GM12878 (cell line): Measurements from ENCODE around the gene TPK1. TPM values are rescaled to one million over a fixed set of nuclear protein-coding genes. Genes with fewer than 3 reads are reported as not detected.

ENCODE experiments used
- ATAC-seq: fragments of 200-7000 bp; cut with Tn5 transposase; 3 replicates; pipeline ENCODE4 v1.9.1; 2020; ENCODE audit warnings: mild to moderate bottlenecking, moderate library complexity
- BruUV-seq: library from RNA; stranded (reverse); fragments of 400-500 nt; replicated peaks from 2 replicates; lab custom pipeline; 2021; lab: Mats Ljungman, UMichigan
- CTCF ChIA-PET: fragments of 300-600 bp; sonication (Branson Sonifier 250); formaldehyde crosslinking; extraction: SDS; loops from one replicate; lab custom pipeline; 2021; ENCODE audit warnings: inconsistent platforms; lab: Yijun Ruan, JAX
- POLR2A ChIA-PET: fragments of 350-600 bp; formaldehyde crosslinking; extraction: SDS; loops from one replicate; lab custom pipeline; 2021; ENCODE audit warnings: inconsistent platforms; lab: Charles Lee
- RAD21 ChIA-PET: fragments of 300-600 bp; sonication (Branson Sonifier 250); formaldehyde crosslinking; loops from one replicate; lab custom pipeline; 2023; ENCODE audit warnings: antibody characterized with exemption; ENCODE audit not compliant: unreplicated experiment; lab: Charles Lee
- SMC1A ChIA-PET: fragments of 300-600 bp; sonication (Branson Sonifier 250); formaldehyde crosslinking; loops from one replicate; lab custom pipeline; 2023; ENCODE audit not compliant: unreplicated experiment, uncharacterized antibody; lab: Charles Lee
- DNase-seq: peaks from one replicate; pipeline ENCODE4 v3.0.0-alpha.2; 2011; ENCODE audit warnings: low read depth, low spot score
- FAIRE-seq: peaks from 3 replicates; lab custom pipeline; 2011; peaks lifted over from hg19 to GRCh38; lab: Jason Lieb, UNC
- H2AFZ ChIP-seq: 2 replicates; pipeline ENCODE4 v1.6.0; 2011; ENCODE audit warnings: low read depth, low read length, control low read depth; ENCODE audit not compliant: control insufficient read depth
- H3K27ac ChIP-seq: 2 replicates; pipeline ENCODE4 v1.5.1; 2011; ENCODE audit warnings: control low read depth; ENCODE audit not compliant: control insufficient read depth, insufficient read depth
- H3K27me3 ChIP-seq, 2 experiments: replicated peaks in 1 of 2; 2 replicates each; pipeline versions ENCODE4 v1.6.0 to v1.6.1; 2011; ENCODE audit warnings: low read length in 1 of 2; ENCODE audit not compliant: control insufficient read depth in 2 of 2, insufficient read depth in 2 of 2
- H3K36me3 ChIP-seq, 2 experiments: 2 replicates each; pipeline ENCODE4 v1.5.1; 2011; ENCODE audit warnings: low read length in 1 of 2; ENCODE audit not compliant: control insufficient read depth in 2 of 2, insufficient read depth in 2 of 2
- H3K4me1 ChIP-seq: 2 replicates; pipeline ENCODE4 v1.6.1; 2011; ENCODE audit warnings: mild to moderate bottlenecking, low read length, moderate library complexity, mixed read lengths; ENCODE audit not compliant: control insufficient read depth, insufficient read depth
- H3K4me2 ChIP-seq: 2 replicates; pipeline ENCODE4 v1.6.0; 2011; ENCODE audit warnings: control low read depth; ENCODE audit not compliant: control insufficient read depth, insufficient read depth
- H3K4me3 ChIP-seq: fragments of 200-600 bp; sonication (generic); 2 replicates; pipeline ENCODE4 v1.5.1; 2016
- H3K79me2 ChIP-seq: 2 replicates; pipeline ENCODE4 v1.6.0; 2011; ENCODE audit warnings: low read length; ENCODE audit not compliant: control insufficient read depth, insufficient read depth
- H3K9ac ChIP-seq: 2 replicates; pipeline ENCODE4 v1.8.0; 2011; ENCODE audit warnings: low read length, control low read depth, mixed read lengths; ENCODE audit not compliant: control insufficient read depth, insufficient read depth
- H3K9me3 ChIP-seq: replicated peaks from 3 replicates; pipeline ENCODE4 v1.5.1; 2011; ENCODE audit warnings: mild to moderate bottlenecking, low read length; ENCODE audit not compliant: control insufficient read depth, insufficient read depth
- H4K20me1 ChIP-seq: 2 replicates; pipeline ENCODE4 v1.6.0; 2011; ENCODE audit not compliant: control insufficient read depth, insufficient read depth
- ATF2 ChIP-seq: IDR thresholded peaks from 2 replicates; pipeline ENCODE4 v1.6.1; 2012; ENCODE audit warnings: low read length, inconsistent platforms
- BRCA1 ChIP-seq: IDR thresholded peaks from 2 replicates; pipeline ENCODE4 v1.6.1; 2011; ENCODE audit warnings: low read depth, low read length, improper control_type of control experiment
- DPF2 ChIP-seq: fragments of 450-650 bp; IDR thresholded peaks from 2 replicates; pipeline ENCODE4 v1.6.1; 2017; ENCODE audit warnings: mild to moderate bottlenecking
- E2F8 ChIP-seq: fragments of 450-650 bp; IDR thresholded peaks from 2 replicates; pipeline ENCODE4 v1.6.1; 2018; ENCODE audit warnings: mild to moderate bottlenecking, low read depth, moderate library complexity; ENCODE audit not compliant: partially characterized antibody
- HCFC1 ChIP-seq: fragments of 150-350 bp; IDR thresholded peaks from 2 replicates; pipeline ENCODE4 v1.6.1; 2014; ENCODE audit warnings: low read length
- HSF1 ChIP-seq: fragments of 150-350 bp; IDR thresholded peaks from 2 replicates; pipeline ENCODE4 v1.6.1; 2014; ENCODE audit warnings: mild to moderate bottlenecking, low read depth, low read length
- MYB ChIP-seq: fragments of 150-350 bp; IDR thresholded peaks from 2 replicates; pipeline ENCODE4 v1.6.1; 2014; ENCODE audit warnings: mild to moderate bottlenecking, low read depth, low read length, borderline replicate concordance
- NFYA ChIP-seq: IDR thresholded peaks from 2 replicates; pipeline ENCODE4 v1.6.1; 2011; ENCODE audit warnings: low read depth, mild to moderate bottlenecking, low read length, improper control_type of control experiment, borderline replicate concordance
- NKRF ChIP-seq: fragments of 450-650 bp; conservative IDR thresholded peaks from 2 replicates; pipeline ENCODE4 v1.6.1; 2017; ENCODE audit warnings: mild to moderate bottlenecking, moderate library complexity
- RAD51 ChIP-seq: fragments of 450-650 bp; IDR thresholded peaks from 2 replicates; pipeline ENCODE4 v1.6.1; 2016; ENCODE audit warnings: moderate library complexity, mild to moderate bottlenecking, inconsistent platforms
- SMC3 ChIP-seq: IDR thresholded peaks from 2 replicates; pipeline ENCODE4 v1.6.1; 2011; ENCODE audit warnings: low read length, improper control_type of control experiment, borderline replicate concordance
- STAT1 ChIP-seq: fragments of 450-650 bp; conservative IDR thresholded peaks from 2 replicates; pipeline ENCODE4 v1.6.1; 2014; ENCODE audit warnings: antibody characterized with exemption, mild to moderate bottlenecking
- TAF1 ChIP-seq: IDR thresholded peaks from 2 replicates; pipeline ENCODE4 v1.6.1; 2011; ENCODE audit warnings: mild to moderate bottlenecking, low read depth, low read length, borderline replicate concordance
- TCF7 ChIP-seq: IDR thresholded peaks from 2 replicates; pipeline ENCODE4 v1.6.1; 2014; ENCODE audit warnings: antibody characterized with exemption, borderline replicate concordance
- ZZZ3 ChIP-seq: IDR thresholded peaks from 2 replicates; pipeline ENCODE4 v1.6.1; 2011; ENCODE audit warnings: low read depth; ENCODE audit not compliant: control insufficient read depth, insufficient read length
- WGBS: methylation state at CpG from one replicate; pipeline ENCODE4 v1.1.6; 2016; ENCODE audit warnings: low lambda C conversion rate; ENCODE audit not compliant: insufficient replicate concordance, insufficient coverage; ENCODE audit errors: missing lambda C conversion rate; 5-methylcytosine and 5-hydroxymethylcytosine counted together
- in situ Hi-C: fragments of 300-500 bp; cut with MboI; formaldehyde crosslinking; loops from 9 replicates; pipeline ENCODE4 v1.14.3; 2018; ENCODE audit warnings: mixed read lengths
- intact Hi-C: fragments of 100-400 bp; cut with micrococcal nuclease; formaldehyde crosslinking; loops from one replicate; pipeline ENCODE4 v1.14.2; 2022; ENCODE audit not compliant: unreplicated experiment
- polyA plus RNA-seq, 11 experiments: library from polyadenylated mRNA; depleted of rRNA in 4 of 11; unstranded in 6 of 11; stranded (reverse) in 5 of 11; fragments of >200 nt; fragmentation: Nextera tagmentation in 4 of 11; fragmentation: Illumina TruSeq in 1 of 11; extraction: Ambion mirVana in 4 of 11; extraction: Trizol in 1 of 11; gene quantifications; 1 replicate in 1 of 11; 2 replicates in 10 of 11; pipeline versions ENCODE4 v1.2.1 to v1.2.3, GENCODE V29; 2011 to 2016; ENCODE audit warnings: inconsistent platforms in 2 of 11, missing spikeins in 2 of 11, low read depth in 1 of 11
- total RNA-seq, 4 experiments: library from RNA; depleted of rRNA in 3 of 4; stranded (reverse); fragments of >200 nt in 3 of 4; fragmentation: Illumina TruSeq in 1 of 4; extraction: Trizol in 1 of 4; gene quantifications; 2 replicates each; pipeline versions ENCODE4 v1.2.1 to v1.2.3, GENCODE V29; 2013 to 2021

TPK1 gene
- total and polyA plus RNA-seq, 10 of the 15 experiments (the other 5 are each of a cell fraction or from before 2014, with no cell fraction given), result 7.1 to 19.0 (median 9.3) TPM

GRCh38 chr7:144445590-144445989, 390.3 kb downstream of the TPK1 start (continued):
- TF ChIP-seq NKRF (no peak), NFYA (no peak), E2F8 (no peak)
- TF ChIP-seq, all 136 proteins: peak for 0

- FAIRE-seq, result no peak
- TF ChIP-seq ZZZ3 (no peak), HCFC1 (no peak), HSF1 (no peak), MYB (no peak), SMC3 (no peak), TCF7 (no peak), BRCA1 (no peak), DPF2 (no peak), TAF1 (no peak), RAD51 (no peak), STAT1 (no peak), ATF2 (no peak)
Measured at GRCh38 chr7:144439717-144440205, 396.1 kb downstream of the TPK1 start.

More at GRCh38 chr7:144439717-144440205, 396.1 kb downstream of the TPK1 start:
- in situ Hi-C loops, result no loop called here
- no peaks in the 10 kb centered on the region for H3K79me2 ChIP-seq
- H4K20me1 ChIP-seq, result no peaks in the 10 kb centered on the region
- WGBS, result 51% methylated on average over 5 of the region's 5 CpGs
- DNase-seq, result no peak
- POLR2A ChIA-PET, result no interaction called here
- RAD21 ChIA-PET, result no interaction called here
- H3K4me1 ChIP-seq, result no peaks in the 10 kb centered on the region
- intact Hi-C loops, result loop anchor here (5.0 kb wide), 1 partner anchor 47 kb away; no protein-coding TSS in a partner anchor
- H3K36me3 ChIP-seq, result no peaks in the 10 kb centered on the region
- H3K27ac ChIP-seq, result no peak overlapping the region
- H3K9me3 ChIP-seq, result no peaks in the 10 kb centered on the region
- no peak for ATAC-seq
- no peaks in the 10 kb centered on the region for H3K27me3 ChIP-seq
- no peak overlapping the region for H2AFZ ChIP-seq
- CTCF ChIA-PET, result no interaction called here
- no TSS peak for BruUV-seq
- H3K9ac ChIP-seq, result no peak overlapping the region
- no peak overlapping the region for H3K4me2 ChIP-seq
- no peak overlapping the region for H3K4me3 ChIP-seq
- SMC1A ChIA-PET, result no interaction called here
